Stimulated activated CD8-positive, alpha-beta memory T cell treated with anti-CD3 and anti-CD28 coated beads, Interleukin-4, amount 100 ng/mL, for 4 hours (primary cell): ENCODE data around the gene COX14.
"Not testable (repeated sequence)": the region's sequence is repeated elsewhere in the genome, so short reads cannot be mapped to it uniquely, and the experiment has no call there.

Experiments used
- DNase-seq, 2 donors: peaks; one replicate each; pipeline ENCODE4 v3.0.0-alpha.2; 2020; ENCODE audit warnings: low read depth in 2 of 2, low spot score in 1 of 2

The COX14 gene

DNA sequence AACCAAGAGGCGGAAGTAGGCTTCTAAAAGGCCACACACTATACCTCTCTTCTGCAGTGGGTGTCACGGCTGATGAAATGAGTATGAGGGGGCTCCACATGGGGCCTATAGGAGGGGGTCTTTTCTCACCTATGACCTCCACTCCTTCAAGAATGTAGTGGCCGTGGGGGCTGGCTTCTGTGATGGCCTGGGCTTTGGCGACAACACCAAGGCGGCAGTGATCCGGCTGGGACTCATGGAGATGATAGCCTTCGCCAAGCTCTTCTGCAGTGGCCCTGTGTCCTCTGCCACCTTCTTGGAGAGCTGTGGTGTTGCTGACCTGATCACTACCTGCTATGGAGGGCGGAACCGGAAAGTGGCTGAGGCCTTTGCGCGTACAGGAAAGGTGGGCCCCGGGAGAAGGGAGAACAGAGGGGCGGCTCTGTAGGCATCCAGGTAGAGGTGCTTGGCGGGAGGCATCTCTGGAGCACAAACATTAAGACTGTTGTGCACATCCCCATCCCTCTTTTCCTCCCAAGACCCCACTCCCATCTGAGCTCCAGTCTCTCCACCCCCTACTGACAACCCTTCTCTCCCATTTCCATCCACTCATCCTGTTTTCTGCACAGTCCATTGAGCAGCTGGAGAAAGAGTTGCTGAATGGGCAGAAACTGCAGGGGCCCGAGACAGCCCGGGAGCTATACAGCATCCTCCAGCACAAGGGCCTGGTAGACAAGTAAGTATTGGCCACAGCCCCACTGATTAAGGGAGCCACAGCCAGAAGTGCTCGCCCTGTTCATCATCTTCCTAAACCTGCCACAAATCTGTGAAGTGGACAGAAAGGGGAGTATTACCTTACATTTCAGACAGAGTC is 4.4 kb upstream of the COX14 start:
- DNase-seq = no peak

DNA sequence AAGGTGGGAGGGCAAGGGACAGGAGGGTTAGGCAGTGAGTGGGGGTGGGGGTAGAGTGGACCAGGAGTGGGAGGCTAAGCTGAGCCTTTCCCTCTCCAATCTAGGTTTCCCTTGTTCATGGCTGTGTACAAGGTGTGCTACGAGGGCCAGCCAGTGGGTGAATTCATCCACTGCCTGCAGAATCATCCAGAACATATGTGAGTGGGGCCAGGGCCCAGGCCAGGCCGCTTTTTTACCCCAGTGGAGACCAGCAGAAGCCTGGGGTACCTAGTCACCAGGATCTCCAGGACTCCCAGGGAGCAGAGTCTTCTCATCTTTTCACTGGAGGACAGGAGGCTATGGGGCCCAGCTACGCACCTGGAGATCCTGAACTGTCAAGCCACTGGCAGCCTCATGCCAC is 2.7 kb upstream of the COX14 start:
- no peak for DNase-seq

DNA sequence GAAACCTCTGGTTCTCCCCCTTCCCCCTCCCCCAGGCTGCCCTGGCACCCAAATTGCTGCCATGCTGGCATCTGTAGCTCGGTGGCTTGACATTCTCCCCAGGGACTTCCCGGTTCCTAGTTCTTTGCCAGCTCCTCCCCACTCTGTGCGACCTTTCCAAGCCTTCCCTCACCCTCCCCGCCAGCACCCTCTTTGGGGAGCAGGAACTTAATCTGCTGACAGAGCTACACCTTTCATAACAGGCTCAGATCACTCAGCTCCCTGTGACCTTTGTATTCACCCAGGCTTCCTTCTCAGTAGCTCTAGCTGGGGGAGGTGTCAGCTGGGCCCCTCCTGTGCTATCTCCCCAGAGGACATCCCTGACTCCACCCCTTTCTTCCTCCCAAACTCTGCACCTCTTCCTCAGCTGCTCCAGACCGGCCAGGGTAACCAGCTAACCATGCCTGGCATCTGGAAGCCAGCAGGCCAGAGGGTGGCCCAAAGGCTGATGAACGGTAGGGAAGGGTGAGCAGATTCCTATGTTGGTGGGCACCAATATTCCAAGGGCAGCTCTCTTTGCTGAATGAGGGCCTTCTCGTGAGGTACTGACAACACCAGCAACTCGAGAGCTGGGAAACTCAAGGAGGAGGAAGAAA is 1.8 kb upstream of the COX14 start:
- no peak for DNase-seq

DNA sequence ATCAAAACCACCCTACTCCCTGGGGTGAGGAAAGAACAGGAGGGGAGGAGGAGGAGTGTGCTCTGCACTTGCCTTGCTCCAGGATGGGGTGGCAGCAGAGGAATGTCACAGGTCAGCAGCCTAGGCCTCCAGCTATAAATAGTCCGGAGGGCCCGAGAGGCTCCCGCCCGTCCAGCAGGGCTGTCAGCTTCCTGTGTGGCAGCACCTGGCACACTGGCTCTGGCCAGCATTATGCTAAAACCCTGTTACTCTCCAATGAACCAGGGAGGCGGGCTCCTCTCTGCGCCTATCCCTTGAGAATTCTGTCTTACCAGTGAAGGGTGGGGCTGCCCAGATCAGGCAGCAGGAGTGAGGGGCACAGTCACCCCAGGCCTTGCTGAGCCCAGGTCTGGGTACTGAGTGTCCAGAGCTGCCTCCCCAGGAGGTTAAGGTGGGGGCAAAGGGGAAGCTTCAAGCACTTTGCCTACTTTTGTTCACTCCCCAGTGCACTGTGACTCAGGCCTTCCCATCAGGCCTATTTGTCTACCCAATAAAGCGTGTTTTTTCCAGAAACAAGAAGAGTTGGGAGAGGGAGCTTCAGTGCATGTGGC is 1.2 kb upstream of the COX14 start:
- DNase-seq = no peak

DNA sequence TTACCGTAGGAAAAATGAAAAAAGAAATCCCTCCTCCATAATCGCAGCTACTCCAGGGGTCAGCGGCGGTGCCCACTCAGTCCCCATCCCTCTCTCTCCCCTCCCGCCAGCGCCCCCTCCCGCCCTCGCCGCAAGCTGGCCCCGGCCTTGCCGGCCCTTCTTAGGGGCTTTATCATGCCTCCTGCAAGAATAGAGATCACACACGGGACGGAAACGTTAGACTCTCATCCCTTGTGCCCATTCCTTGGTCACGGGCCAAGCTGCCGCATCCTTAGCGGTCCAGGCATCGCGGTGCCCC is 692 bp upstream of the COX14 start:
- no peak for DNase-seq

DNA sequence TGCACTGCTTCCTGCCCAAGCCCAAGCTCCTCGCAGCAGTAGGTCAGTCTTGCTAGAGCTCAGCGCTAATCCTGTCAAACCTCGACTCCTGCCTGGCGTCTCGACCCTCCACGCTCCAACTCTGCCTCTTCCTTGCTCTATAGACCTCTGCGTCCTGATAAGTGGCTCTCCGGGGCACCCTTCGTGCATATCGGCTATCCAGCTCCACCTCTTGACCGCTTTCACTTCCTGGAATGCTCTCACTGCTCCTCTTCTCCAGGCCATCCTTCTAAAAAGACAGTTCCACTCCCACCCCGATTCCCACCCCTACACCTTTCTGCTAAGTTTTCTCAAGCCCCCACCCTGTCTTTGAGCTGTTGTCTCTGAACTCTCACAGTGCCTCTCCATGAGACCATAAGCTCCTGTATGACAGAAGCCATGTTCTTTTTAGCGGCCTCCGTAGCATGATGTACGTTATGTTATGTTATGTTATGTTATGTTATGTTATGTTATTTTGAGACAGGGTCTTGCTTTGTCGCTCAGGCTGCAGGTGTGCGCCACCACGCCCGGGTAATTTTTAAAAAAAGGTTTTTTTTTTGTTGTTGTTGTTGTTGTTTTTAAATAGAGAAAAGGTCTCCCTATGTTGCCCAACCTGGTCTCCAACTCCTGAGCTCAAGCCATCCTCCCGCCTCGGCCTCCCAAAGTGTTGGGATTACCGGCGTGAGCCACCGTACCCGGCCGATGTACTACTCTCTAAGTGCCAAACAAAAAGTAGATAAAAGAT is 601 bp downstream of the COX14 start:
- no peak for DNase-seq

DNA sequence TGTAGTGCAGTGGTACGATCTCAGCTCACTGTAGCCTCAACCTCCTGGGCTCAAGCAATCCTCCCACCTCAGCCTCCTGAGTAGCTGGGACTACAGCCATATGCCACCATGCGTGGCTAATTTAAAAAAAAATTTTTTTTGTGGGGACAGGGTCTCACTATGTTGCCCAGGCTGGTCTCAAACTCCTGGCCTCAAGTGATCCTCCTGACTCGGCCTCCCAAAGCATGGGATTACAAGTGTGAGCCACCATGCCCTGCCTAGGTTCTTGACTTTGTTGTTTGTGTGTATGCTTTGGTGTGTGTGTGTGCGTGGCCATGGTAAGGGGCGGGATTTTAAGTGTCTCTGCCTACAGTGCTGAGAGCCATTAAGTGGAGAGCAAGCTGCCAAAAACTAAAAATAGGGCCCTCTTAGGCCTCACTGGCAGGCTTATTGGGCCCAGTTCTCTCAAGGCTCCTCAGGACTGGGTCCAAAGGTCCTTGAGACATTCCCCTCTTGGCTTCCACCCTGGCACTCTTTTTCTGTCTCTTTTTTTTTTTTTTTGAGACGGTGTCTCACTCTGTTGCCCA is 5.1 kb downstream of the COX14 start:
- no peak for DNase-seq

DNA sequence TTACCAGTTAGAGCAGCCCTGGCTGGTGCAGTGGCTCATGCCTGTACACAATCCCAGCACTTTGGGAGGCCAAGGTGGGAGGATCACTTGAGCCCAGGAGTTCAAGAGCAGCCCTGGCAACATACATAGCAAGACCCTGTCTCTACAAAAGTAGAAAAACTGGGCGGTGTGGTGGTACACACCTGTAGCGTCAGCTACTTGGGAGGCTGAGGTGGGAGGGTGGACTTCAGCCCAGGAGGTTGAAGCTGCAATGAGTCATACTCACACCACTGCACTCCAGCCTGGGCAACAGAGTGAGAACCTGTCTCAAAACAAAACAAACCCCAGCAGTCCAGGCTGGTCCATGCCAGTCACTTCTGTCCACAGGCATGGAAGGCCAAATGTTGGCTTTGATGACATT is 7.4 kb downstream of the COX14 start:
- DNase-seq = no peak

DNA sequence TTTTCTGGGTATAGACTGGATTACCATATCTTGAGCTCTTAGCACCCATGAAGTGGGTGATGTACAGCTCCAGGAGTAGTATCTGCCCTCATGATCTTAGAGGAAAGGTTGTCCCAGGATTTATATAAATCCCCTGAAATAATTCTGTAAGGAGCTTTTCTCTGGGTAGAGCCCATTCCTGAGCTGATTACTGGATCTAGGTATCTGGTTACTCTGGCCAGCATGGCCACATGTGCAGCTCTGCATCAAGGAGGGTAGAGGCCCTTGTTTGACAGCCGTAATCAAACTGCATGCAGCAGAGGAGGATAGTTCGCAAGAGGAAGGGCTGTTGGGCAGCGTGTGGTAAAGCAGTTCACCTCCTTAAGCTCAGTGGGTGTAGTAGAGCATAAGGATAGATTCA is 8.5 kb downstream of the COX14 start:
- DNase-seq = no peak

DNA sequence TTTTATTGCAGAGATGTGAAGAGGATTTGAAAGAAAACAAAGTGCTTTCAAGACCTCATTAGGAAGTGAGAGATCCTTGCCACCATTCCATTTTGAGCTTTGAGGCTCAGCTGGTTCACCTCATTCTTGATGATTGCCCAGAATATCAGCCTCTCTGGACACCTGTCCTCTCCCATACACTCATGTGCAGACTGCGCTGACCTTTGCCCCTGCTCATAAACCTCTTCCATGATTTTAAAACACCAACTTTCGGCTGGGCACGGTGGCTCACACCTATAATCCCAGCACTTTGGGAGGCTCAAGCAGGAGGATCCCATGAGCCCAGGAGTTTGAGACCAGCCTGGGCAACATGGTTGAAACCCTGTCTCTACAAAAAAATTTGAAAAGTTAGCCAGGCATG is 8.9 kb downstream of the COX14 start:
- DNase-seq = no peak

DNA sequence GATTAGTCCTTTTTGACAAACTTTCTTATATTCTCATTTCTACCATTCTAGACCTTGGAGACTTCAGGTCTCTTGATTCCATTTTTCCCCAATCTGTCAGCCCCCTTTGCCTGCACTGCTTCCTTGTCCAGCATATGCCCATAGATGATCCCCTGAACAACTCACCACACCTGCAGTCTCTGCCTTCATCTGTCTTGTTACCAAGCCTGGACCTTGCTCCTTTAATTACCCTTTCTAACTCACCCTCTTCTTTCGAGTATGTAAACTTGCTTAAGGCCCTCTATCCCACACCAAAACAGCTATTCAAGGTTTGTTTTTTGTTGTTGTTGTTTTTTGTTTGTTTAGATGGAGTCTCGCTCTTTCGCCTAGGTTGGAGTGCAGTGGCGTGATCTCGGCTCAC is 9.6 kb downstream of the COX14 start:
- DNase-seq = no peak

DNA sequence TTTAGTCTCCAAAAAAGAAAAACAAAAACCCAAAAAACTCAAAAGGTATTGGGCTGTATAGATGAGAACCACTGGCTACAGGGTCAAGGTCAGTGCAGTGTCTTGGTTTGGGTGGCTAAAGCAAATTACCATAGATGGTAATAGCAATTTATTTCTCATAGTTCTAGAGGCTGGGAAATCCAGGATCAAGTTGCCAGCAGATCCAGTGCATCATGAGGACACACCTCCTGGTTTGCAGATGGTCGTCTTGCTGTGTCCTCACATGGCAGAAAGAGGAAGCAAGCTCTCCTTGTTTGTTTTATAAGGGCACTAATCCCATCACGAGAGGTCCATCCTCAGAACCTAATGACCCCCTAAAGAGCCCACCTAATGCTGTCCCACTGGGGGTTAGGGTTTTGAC is 11.2 kb downstream of the COX14 start:
- no peak for DNase-seq

DNA sequence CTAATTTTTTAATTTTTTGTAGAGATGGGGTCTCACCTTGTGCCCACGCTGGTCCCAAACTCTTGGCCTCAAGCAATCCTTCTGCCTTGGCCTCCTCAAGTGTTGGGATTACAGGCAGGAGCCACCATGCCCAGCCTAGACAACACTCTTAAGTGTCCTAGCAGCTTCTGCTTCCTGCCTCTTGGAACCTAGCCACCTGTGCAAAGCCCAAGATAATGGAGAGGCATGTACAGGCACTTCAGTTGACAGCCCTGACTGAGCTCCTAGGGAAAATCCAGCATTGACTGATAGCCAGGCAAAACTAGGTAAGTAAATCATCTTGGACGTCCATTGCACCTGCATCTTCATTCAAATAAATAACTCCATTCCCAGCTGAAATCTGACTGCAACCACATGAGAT is 15.5 kb downstream of the COX14 start:
- no peak for DNase-seq

DNA sequence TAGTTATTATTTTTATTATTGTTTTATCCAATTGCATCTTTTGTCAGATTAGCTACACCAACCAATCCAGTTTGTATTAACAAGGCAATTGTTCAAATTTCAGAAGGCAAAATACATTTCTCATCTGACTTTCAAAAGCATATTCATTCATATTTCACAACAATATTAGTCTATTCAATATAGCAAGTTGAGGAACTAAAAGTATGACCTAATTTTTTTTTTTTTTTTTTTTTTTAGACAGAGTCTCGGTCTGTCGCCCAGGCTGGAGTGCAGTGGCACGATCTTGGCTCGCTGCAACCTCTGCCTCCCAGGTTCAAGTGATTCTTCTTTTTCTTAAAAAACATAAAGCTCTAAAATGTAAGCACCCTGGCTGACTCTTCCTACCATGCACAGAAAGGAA is 17.3 kb downstream of the COX14 start:
- DNase-seq = no peak

DNA sequence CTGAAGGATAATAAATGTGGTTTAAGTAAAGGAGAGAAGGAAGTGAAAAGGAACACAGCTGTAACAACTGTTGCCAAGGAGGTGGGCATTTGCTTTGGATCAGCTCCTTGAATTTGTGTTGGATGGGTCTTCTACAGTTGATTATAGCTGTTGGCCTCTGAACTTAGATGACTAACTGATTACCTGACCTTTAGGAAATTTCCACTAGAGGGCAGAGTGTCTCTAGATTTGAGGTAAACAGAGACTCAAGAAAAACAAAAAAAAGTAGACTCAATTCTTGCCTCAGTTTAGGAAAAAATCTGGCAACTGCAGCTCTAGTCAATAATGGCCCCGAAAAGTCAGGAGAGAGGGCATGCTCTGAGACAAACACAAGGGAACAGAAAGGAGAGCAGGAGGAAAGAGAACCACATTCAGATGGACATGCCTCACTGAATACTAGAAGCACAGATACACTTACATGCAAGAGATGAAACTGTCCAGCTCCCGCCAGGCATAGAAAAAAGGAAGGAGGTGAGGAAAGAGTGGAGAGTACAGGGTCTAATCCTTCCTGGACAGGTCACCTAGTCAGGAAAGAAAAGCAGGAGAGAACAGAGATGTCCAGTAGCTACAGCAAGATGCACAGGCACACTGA is 20.6 kb downstream of the COX14 start:
- DNase-seq = no peak

DNA sequence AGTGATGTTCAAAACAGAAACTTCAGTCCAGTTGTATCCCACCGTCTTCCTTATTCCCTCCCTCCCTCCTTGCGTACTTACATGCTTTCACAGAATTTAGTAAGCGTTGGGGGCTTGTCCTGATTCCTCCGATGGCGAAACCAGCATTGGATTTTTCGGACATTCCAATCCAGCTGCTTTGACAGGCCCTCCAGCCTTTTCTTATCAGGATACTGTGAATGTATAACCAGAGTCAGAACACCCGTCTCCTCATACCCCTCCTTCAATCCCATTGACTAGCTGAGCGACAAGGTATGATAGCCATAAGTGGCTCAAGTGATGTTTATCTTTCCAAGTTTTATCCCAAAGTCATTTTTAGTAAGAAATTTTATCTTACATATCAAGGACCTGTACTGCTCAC is 31.0 kb downstream of the COX14 start:
- DNase-seq = no peak

DNA sequence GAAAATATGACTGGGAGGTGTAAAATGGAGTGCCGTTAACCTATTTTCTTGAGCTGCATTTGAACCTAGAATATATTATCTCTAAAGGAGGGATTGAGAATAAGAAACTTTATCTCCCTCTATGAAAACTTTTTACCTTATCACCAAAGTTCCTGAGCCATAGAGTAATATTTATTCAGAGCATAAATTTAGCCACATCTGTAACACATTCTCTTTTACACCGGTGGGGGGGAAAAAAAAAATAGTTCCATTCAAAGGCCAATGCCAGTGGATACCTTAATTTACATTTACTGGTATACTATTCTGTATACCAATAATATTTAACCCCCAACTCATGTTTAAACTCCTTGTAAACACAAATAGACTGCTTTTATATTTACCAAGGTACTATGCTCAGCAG is 33.4 kb downstream of the COX14 start:
- DNase-seq = no peak

DNA sequence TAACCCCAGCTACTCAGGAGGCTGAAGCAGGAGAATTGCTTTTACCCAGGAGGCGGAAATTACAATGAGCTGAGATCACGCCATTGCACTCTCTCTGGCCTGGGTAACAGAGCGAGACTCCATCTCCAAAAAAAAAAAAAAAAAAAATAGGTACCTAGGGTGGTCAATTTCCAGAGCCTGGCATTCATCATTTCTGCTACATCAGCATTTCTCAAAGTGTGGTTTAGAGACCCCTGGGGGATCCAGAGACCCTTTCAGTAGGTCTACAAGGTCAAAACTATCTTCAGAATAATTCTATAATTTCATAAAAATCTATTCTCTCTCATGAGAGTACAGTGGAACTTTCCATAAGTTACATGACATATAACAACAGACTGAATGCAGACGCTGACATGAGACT is 35.2 kb downstream of the COX14 start:
- no peak for DNase-seq

DNA sequence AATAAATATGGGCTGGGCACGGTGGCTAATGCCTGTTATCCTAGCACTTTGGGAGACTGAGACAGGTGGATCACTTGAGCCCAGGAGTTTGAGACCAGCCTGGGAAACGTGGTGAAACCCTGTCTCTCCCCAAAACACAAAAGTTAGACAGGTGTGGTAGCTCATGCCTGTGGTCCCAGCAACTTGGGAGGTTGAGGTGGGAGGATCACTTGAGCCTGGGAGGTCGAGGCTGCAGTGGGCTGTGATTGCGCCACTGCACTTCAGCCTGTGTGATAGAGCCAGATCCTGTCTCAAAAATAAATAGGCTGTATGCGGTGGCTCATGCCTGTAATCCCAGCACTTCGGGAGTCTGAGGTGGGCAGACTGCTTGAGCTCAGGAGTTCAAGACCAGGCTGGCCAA is 36.0 kb downstream of the COX14 start:
- DNase-seq = not testable (repeated sequence)

DNA sequence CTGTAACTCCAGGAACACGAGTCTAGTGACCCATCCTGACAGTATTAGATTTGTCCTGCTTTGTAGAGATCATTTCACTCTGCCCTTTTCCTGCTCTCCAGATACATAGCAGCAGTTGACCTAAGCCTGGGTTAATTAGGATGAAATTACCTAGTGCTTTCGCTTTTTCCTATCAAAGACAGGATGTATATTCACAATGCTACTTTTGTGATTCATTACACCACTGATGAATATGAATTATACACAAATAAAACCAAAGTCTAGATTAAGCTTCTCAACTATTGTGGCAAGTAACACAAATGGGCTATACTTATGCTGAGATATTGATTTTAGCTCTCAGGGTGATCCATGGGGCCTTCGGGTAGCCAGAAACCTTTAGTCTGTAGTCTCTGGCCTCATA is 37.3 kb downstream of the COX14 start:
- no peak for DNase-seq

DNA sequence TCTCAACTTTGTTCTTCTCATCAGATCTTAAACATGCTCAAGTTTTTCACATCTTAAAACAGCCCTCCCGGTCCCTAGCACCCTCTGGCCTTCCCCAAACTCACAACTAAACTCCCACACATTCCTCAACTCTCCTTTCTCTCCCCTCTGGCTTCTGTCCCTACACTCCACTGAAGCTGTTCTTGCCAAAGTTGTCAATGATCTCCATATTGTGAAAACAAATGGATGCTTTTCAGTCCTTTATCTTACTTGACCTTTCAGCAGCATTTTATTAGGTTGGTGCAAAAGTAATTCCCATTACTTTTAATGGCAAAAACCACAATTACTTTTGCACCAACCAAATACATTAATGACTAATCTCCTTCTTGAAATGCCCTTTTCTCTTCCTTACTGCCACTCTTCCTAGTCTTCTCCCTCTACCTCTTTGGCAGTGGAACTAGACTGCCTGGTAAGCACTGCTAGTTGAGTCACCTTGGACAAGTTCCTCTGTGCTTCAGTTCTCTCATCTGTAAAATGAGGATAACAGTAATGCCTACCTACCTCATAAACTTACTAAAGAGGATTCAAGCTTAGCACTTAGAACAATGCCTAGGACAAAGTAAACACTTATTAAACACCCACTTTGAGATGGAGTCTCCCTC is 39.1 kb downstream of the COX14 start:
- no peak for DNase-seq
